GM12872 (cell line): ENCODE measurements around the gene MLLT10.

Source experiments
- TF ChIP-seq, protein P1 (sequence below): IDR thresholded peaks from 3 replicates; pipeline ENCODE4 v1.5.1; 2011; ENCODE audit warnings: low read depth, mild to moderate bottlenecking, low read length, moderate library complexity; ENCODE audit not compliant: insufficient read depth

Gene MLLT10

DNA sequence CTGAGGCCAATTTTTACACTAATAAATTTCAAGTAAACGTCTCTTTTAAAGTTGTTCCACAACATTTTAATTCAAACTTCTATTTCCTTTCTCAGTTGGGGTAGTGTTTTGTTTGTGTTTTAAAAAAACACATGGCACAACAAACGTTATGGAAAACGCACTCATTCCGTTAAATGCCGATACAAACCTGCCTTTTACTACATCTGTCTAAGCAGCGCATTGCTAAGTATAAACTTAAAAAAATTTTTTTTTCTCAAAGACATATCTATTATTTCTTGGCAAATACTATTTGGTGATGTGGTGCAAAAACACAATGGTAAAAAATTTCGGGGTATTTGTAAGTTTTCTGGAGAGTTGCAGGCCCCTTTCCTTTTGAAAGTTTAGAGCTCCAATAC is 9.9 kb upstream of the MLLT10 start:
- TF ChIP-seq, protein P1, sequence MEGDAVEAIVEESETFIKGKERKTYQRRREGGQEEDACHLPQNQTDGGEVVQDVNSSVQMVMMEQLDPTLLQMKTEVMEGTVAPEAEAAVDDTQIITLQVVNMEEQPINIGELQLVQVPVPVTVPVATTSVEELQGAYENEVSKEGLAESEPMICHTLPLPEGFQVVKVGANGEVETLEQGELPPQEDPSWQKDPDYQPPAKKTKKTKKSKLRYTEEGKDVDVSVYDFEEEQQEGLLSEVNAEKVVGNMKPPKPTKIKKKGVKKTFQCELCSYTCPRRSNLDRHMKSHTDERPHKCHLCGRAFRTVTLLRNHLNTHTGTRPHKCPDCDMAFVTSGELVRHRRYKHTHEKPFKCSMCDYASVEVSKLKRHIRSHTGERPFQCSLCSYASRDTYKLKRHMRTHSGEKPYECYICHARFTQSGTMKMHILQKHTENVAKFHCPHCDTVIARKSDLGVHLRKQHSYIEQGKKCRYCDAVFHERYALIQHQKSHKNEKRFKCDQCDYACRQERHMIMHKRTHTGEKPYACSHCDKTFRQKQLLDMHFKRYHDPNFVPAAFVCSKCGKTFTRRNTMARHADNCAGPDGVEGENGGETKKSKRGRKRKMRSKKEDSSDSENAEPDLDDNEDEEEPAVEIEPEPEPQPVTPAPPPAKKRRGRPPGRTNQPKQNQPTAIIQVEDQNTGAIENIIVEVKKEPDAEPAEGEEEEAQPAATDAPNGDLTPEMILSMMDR, result no peak

DNA sequence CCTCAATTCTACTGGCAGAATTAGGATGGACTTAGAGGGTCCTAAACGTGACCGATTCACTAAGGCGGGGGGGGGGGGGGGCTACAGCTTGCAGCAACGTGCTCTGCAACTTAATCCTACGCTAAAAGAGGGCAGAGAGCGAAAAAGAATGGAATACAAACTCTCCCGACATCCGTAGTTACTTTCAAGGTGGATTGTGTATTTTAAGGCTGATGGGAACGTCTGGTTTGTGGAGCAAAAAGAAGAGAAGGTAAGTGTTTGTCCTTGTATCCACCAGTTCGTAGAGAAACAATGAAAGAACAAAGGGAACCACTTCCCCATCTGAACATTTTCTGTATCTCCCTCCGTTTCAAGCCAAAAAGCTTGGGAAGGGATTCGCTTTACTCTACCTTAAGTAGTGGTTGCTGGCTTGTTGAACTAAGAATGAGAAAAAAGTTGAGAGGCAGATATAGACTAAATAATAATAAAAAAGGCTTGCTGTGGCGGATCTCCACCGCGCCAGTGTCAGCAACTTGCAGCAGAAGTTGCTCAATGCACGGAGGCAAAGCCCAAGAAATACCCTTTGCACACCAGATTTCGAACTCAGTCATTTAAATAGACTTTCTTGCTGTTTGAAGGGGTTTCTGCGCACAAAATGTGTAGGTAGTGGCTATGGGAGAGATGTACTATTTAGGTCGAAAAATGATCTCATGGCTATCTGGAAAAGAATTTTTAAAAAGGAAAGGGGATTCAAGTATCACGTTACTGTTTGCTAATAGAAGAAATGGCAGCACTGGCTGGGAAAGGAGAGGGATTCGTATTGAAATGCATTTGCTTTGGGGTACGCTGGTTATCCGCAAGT is 9.3 kb upstream of the MLLT10 start:
- TF ChIP-seq, protein P1, result no peak

DNA sequence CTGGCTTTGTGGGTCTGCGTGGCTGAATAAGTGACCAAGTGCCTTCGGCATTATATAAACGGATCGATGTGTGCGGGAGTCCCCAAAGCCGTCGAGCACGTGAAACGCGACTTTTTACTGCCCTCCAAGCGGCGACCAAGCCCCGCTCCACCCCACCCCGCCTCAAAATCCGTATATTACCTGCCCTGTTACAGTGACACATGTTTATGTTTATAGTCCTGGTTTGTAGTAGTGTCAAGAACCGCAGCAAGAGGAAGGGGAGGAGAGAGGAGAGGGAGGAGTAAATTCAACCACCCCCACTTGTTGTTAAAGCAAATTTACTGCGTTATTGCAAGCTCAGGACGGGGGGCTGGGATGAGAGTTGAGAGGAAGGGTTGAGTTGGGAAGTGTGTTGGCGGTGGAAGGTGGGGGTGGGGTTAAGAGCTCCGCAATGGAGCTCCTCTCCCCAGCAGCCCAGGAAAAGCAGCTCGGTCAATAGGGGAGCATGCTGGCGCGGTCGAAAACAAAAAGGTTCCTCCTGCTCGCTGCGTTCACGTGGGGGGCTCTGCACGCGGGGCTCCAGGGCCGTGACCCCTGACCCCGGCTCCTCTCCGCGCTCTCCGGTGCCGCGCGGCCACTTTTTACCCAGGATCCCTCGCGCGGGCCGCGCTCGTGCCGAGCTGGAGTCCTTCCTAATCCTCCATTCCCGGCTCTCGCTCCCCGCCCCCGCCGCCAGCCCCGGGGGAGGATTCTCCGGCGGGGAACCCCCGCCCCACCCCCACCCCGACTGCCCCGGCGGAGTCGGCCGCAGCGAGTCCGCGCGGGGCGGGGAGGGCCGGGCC is 8.5 kb upstream of the MLLT10 start, which contains the start of gene SKIDA1:
SKIDA1 (minus strand) TSS at position 316 of the 821 bp plus-strand sequence. CDS start 7,860 bp downstream, outside the sequence.
- TF ChIP-seq, protein P1, result no peak

DNA sequence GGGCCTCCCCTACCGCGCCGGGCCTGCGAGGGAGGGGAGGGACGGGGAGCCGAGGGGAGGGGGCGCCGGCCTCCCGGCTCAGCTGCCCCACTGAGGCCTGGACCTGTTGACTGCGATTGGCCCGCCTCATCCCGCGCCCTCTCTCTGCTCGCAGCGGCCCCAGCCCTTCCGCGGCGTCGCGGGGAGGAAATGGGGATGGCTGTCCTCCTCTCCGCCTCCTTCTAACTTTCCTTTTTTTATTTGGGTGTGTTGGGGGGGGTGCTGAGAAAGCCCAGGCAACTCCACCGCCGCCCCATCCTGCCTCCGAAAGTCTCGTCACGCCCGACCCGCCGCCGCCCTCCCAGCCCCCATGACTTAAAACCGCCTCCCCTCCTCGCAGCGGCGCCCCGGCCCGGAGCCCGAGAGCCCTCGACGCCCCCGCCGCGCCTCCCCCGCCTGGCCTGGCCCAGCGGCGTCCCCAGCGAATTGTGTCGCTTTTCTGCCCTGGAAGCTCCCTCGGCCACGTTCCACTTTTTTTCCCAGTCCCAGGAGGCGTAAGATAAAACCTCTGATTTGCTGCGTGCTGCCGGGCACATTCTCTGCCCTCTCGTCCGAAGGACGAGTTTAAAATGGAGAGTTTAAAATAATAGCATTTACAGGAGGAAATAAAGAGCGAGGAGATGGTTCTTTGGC is 7.7 kb upstream of the MLLT10 start:
- TF ChIP-seq, protein P1, result no peak

DNA sequence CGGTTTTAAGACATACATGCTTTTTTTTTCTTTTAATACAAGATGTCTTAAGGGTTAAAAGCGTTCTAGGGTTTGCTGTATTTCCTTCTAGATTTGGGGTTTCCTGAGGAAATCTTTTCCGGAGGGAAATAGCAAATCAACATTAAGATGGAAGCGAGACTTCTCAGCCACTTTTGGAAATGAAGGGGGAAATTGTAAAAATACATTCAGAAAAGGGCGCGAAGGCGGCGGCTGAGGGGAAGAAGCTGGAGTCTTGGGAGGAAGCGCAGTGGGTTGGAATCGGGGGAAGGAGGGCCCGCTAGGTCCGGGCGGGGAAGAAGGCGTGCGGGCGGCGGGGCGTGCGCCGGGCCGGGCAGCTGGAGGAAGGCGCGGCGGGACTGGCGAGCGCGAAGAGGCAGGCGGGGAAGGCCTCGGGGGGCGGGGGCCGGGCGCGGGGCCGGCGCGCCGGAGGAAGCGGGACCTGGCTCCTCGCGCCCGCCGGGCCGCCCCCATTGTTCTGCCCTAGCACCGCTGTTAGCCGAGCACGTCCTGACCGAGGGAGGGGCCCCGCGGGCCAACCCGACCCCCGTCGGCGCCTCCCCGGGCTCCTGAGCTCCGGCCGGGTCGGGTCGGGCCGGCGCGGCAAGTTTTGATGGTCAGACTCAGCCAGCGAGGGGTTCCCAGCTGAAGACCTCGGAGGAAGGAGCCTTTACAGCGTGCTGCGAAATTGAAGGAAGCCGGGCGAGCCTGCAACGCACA is 7.0 kb upstream of the MLLT10 start:
- TF ChIP-seq, protein P1, result no peak

DNA sequence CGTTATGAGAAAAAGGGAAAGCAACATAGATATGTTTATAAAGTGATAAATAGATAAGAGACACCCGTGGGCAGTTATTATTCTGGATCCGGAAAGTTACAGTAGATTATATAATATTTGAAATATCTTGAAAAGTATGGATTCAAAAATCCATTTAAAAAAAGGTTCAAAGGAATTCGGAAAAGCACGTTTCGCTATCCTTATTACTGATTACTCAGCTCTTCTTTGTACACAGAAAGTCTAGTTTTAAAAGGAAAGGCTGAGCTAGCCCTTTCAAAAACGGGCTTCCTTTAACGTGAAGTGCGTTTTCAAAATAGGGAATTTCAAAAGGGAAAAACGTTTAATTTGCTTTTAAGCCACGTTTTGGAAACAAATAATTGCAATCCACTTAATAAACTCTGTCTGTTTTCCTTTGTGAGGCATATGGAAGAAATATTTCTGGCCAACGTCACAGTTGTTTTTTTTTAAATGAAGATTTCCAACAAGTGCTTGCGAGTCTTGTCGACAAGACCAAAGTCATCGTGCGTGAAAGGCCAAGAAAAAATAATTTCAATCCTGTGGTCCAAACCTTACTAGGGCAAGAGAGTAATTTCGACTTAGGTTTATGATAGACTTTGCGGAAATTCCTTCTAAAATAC is 6.3 kb upstream of the MLLT10 start:
- TF ChIP-seq, protein P1, result no peak
